ENCODE data around the gene AP3S1. TPM values are rescaled to one million over a fixed set of nuclear protein-coding genes. Genes with fewer than 3 reads are reported as not detected.

Gene AP3S1
- total and polyA plus RNA-seq, 8 donors, result 6.4 to 107 (median 57.3) TPM

DNA sequence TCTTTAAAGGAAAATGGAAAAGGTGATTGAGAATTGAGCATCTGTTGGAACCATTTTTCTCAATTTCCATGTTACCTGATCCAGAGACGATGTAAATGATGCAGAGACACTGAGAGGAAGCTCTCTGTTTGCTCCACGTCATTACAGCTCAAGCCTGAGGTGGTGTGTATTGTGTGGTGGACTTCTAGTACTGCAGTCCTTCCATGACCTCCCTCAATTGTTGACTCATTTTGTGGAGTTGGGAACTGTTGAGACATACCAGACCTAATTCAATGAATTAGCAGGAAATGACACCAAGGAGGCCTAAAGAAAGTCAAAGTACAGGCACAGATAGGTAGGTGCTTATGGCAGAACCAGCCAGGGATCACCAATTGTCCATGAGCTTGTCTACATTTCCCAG, 104.9 kb downstream of the AP3S1 start:
- Histone ChIP-seq H3K4me1 (no peaks in the 10 kb centered on the region), H3K36me3 (no peaks in the 10 kb centered on the region), H3K27me3 (no peaks in the 10 kb centered on the region), H3K4me3 (no peak overlapping the region), H3K9me3 (peaks cover 0 to 6% (median 0%) of the 10 kb centered on the region in 4 donors), H3K27ac (no peak overlapping the region)
- DNase-seq, result no peak
- 73 to 87% (median 86%) methylated on average over 2 of the region's 2 CpGs for WGBS, 5 donors
- intact Hi-C loops (cut with DNase I; ENCODE audit: low total_unique reads), result no loop called here
- no peak for TF ChIP-seq POLR2AphosphoS5 (IDR thresholded peaks at IDR 0.05)
- TF ChIP-seq, protein P1, sequence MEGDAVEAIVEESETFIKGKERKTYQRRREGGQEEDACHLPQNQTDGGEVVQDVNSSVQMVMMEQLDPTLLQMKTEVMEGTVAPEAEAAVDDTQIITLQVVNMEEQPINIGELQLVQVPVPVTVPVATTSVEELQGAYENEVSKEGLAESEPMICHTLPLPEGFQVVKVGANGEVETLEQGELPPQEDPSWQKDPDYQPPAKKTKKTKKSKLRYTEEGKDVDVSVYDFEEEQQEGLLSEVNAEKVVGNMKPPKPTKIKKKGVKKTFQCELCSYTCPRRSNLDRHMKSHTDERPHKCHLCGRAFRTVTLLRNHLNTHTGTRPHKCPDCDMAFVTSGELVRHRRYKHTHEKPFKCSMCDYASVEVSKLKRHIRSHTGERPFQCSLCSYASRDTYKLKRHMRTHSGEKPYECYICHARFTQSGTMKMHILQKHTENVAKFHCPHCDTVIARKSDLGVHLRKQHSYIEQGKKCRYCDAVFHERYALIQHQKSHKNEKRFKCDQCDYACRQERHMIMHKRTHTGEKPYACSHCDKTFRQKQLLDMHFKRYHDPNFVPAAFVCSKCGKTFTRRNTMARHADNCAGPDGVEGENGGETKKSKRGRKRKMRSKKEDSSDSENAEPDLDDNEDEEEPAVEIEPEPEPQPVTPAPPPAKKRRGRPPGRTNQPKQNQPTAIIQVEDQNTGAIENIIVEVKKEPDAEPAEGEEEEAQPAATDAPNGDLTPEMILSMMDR (IDR thresholded peaks at IDR 0.05), result no peak
- no peak for TF ChIP-seq EP300 (IDR thresholded peaks at IDR 0.05)
- no peak for TF ChIP-seq POLR2A (IDR thresholded peaks at IDR 0.05)

DNA sequence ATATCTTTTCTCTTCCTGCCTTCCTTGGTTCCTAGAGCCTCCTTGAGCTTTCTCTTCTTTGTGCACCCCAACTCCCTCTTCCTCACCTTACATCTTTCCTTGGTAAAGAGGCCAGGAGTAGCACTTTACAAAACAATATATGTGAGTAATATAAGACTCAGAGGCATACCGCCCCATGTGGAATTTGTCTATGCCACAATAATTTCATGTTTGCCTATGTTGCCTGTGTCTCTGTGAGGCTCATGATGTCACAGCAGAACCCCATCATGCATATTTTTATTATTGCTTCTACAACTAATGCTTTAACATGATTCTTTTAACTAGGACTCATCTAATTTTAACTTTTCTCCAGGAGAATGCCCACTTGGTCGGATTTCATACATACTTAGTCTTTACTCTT, 105.5 kb downstream of the AP3S1 start:
- no peak for DNase-seq
- Histone ChIP-seq H3K36me3 (no peaks in the 10 kb centered on the region), H3K4me1 (no peaks in the 10 kb centered on the region), H3K27ac (no peak overlapping the region), H3K27me3 (no peaks in the 10 kb centered on the region), H3K9me3 (peaks cover 0 to under 1% (median 0%) of the 10 kb centered on the region in 4 donors), H3K4me3 (no peak overlapping the region)
- intact Hi-C loops (cut with DNase I; ENCODE audit: low total_unique reads), result no loop called here
- TF ChIP-seq POLR2AphosphoS5 (IDR thresholded peaks at IDR 0.05), result no peak
- no peak for TF ChIP-seq EP300 (IDR thresholded peaks at IDR 0.05)
- TF ChIP-seq, protein P1 (IDR thresholded peaks at IDR 0.05), result no peak
- TF ChIP-seq POLR2A (IDR thresholded peaks at IDR 0.05), result no peak
- WGBS, 5 donors, result 81 to 88% (median 85%) methylated on average over 2 of the region's 2 CpGs

DNA sequence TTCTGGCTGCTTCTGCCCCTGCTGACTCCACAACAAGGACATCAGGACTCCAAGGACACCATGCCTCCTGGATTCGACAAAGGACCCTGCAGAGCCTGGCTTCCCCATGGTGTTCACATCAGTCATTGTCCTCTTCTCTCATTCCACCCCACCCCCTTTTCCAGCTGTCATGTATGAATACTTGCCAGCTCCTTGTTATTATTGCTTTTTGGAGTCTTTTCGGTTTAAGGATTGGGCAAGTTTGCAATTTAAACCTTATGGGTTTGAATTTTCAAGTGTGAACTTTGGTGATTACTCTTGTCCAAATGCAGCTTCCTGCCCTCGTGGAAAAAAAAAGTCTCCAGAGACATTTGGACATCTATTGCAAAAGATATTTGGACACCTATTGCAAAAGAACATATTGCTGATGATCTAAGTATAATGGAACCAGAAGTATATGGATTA, 106.4 kb downstream of the AP3S1 start:
- Histone ChIP-seq H3K4me1 (no peaks in the 10 kb centered on the region), H3K27ac (no peak overlapping the region), H3K27me3 (peaks cover 0 to 3% (median 0%) of the 10 kb centered on the region in 3 donors), H3K9me3 (no peaks in the 10 kb centered on the region), H3K36me3 (no peaks in the 10 kb centered on the region), H3K4me3 (no peak overlapping the region)
- intact Hi-C loops (cut with DNase I; ENCODE audit: low total_unique reads), result no loop called here
- TF ChIP-seq POLR2AphosphoS5 (IDR thresholded peaks at IDR 0.05) (no peak), POLR2A (IDR thresholded peaks at IDR 0.05) (no peak), EP300 (IDR thresholded peaks at IDR 0.05) (no peak)
- TF ChIP-seq, protein P1 (IDR thresholded peaks at IDR 0.05), result no peak
- 35 to 62% (median 59%) methylated on average over 3 of the region's 3 CpGs for WGBS, 5 donors
- DNase-seq, result no peak

DNA sequence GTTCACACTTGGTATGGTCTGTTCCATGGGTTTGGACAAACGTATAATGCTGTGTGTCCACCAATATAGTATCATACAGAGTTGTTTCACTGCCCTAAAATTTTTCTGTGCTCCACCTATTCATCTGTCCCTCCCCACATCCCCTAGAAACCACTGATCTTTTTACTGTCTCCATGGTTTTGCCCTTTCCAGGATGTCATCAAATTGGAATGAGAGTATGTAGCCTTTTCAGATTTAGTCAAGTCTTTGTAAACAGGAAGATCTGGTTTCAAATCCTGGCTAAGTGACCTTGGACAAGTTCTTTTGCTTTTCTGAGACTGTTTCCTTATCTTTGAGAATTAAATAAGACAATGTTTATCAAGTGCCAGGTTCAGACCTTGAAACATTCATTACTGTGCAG, 107.4 kb downstream of the AP3S1 start:
- H3K4me1 ChIP-seq, result no peaks in the 10 kb centered on the region
- no peak for TF ChIP-seq EP300 (IDR thresholded peaks at IDR 0.05)
- TF ChIP-seq POLR2AphosphoS5 (IDR thresholded peaks at IDR 0.05), result no peak
- no peak for TF ChIP-seq POLR2A (IDR thresholded peaks at IDR 0.05)
- TF ChIP-seq, protein P1 (IDR thresholded peaks at IDR 0.05), result no peak
- no peak for DNase-seq
- WGBS, 5 donors, result 76 to 91% (median 85%) methylated on average over 1 of the region's 1 CpG
- intact Hi-C loops (cut with DNase I; ENCODE audit: low total_unique reads), result no loop called here
- no peak overlapping the region for H3K4me3 ChIP-seq
- no peak overlapping the region for H3K27ac ChIP-seq
- H3K36me3 ChIP-seq, result no peaks in the 10 kb centered on the region
- H3K9me3 ChIP-seq, result no peaks in the 10 kb centered on the region
- peaks cover 0 to 3% (median 0%) of the 10 kb centered on the region in 3 donors for H3K27me3 ChIP-seq

Measured in stomach (tissue), 9 donors.